NCI-H526 treated with DMSO at 0.1 percent for 48 hours (cell line): ENCODE data around the gene CAMSAP1.
A peak's percentile ranks its signal among the peaks of the same experiment; 100 is the strongest.

Source experiments
- DNase-seq: peaks from one replicate; lab custom pipeline; 2025; lab: John Stamatoyannopoulos, UW

Gene CAMSAP1

DNA sequence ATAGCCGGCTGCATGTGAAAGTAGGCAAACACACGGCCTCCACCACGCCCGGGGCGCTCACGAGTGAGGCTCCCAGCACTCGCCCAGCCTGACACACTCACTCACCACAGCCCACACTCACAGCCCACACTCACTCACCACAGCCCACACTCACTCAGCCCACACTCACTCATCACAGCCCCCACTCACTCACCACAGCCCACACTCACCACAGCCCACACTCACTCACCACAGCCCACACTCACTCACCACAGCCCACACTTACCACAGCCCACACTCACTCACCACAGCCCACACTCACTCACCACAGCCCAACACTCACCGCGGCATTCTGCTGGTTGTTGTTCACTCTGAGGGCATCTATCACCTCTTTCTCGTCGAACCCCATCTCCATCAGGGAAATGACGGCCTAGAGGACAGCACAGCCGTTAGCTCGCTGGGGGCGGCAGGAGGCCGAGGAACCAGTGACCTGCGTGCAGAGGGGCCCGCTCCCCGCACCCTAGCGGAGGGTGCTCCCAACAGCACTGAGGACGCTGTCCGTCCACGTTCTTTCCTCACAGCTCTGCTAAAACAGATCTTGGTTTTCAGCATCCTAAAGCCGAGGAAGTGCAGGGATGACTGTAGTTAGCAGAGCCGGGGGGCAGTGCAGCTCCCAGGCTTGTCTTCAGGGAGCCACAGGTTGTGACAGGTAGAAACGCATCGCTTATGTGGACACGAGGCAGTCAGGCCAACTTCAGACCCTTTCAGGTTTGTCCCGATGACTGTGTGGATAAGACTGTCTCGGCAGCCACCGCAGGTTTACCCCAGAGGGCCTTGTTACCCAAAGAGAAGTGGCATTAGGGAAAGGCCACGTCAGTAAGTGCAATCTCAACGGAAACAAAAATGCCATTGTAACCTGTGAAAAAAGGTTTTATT, 32.3 kb upstream of the CAMSAP1 start:
- no peak for DNase-seq

DNA sequence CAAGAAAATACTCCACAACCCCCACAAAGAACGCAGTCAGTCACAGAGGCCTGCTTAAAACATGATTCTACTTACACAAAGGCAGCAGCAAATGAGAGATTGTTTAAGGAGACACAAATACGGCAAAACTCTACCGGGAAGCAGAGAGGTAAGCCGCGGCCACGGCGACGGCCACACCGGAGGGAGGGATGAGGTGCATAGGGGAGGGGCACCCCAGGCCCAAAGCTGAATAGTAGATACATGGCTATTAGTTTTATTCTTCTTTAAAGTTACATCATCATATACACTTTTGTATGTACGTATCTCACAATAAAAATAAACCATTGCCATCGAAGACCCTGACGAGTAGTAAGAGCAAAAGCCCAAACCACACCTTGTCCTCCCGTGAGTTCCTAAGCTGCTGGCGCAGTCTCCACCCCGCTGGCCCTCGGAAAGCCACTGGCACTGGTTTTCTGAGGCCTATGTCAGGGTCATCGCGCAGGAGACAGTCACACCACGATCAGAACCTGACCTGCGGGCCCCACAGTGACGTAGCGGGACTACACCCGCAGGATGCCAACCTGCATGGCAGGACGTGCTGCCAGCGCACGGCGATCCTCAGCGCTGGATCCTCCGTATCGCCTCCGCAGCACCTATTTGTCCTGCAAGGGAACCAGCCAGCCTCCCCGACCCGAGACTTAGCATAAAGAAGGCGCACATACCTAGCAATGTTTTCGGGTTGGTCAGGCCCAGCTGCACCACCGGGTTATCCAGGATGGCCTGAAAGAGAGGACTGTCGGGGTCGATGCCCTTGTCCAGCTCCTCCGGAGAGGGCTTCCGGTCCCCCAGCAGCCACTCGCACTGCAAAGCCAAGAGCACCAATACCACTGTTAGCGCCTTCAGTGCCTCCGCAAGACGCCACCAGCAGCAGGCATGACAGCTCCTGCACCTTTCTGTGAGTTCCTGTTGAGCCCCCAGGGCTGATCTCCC, 30.5 kb upstream of the CAMSAP1 start:
- DNase-seq, result no peak

DNA sequence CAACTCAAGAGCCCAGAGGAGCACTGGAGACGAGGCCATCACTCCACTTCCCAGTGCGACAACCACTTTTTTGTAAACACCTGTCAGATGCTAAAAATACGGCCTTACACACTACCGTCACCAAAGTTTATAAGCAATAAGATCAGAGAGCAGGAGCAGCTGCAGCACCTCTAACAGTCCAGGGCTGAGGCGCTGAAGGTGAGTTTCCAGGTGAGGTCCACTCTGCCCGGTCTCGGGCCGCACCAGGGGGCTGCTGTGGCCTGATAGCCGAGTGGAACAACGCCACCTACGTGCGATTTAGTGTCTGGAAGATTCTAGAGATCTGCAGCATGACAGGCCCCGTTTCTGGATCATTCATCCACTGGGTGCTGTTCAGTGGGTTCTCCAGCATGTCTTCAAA, 25.8 kb upstream of the CAMSAP1 start:
- no peak for DNase-seq

DNA sequence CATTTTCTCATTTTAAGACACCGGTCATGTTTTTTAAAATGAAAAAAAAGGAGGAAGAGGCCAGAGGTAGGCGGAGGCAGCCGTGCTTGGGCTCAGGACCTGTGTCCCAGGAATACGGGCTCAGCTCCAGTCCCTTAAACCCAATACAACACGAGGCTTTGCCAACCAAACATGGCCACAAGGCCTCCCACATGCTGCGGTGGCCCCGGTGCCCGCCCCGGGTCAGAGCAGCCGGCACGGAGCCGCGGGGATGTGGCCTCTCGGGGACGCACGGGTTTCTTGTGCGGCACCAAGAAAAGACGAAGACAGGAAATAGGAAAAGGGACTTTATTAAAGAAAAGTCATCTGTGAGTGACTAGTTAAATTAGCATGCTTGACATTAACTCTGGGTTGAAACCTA, 25.3 kb upstream of the CAMSAP1 start:
- DNase-seq, result no peak

DNA sequence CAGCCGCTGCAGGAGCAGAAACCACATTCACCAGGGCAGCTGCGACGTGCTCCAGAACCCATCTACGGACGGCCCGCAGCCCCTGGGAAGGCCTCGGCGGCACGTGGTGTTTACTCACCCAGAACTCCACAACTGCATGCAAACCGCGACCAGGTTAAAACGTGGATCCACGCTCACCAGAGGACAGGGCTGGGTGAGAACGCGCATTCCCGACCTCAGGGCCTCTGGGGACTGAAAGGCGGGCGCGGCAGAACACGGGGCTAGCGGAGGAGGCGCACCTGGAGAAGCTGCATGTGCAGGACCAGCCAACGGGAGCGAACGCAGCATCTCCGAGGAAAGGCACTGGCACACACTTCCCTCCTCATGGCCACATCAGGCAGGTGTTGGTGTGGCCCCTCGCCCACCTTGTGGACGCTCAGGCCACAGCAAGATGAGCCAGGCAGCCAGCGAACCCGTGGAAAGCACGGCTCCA, 24.0 kb upstream of the CAMSAP1 start:
- peak; percentile 18 for DNase-seq

DNA sequence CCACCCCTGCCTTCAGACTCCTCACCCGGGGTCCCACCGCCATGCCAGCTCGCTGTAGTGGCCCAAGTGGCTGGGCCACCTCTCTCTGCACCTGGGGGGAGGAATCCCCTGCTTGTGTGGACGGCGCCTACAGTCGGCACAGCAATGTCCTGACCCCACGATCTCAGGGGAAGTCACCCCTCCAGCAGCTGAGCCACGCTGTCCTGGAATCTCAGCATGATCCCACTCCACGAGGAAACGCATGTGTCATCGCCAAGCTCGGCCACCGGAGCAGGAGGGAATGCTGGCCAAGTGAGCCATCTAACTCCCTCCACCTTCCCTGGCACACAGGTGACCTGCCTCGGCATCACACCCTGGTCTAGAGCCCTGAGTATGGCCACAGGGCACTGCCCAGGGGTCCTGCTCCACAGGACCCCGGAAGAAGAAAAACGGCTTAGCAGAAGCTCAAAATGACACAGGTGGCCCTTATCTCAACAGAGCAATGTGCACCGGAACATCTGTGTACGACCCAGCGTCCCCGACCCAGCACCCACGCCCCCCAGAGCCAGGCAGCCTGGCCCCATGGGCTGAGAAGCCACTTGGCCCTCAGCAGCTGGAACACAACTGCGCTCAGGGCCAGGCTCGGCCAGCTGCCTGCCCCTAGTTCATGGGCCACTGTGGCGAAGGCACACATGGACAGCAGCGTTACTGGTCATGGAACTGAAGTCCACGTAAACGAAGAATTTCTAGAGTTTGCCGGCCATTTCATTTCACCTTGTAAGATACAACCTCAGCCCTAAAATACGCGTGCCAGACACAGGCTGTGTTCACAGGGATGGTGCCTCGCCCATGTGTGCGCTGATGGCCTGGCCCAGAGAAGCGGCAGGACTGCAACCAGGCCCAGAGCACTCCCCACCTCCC, 23.4 kb upstream of the CAMSAP1 start:
- DNase-seq, result no peak

DNA sequence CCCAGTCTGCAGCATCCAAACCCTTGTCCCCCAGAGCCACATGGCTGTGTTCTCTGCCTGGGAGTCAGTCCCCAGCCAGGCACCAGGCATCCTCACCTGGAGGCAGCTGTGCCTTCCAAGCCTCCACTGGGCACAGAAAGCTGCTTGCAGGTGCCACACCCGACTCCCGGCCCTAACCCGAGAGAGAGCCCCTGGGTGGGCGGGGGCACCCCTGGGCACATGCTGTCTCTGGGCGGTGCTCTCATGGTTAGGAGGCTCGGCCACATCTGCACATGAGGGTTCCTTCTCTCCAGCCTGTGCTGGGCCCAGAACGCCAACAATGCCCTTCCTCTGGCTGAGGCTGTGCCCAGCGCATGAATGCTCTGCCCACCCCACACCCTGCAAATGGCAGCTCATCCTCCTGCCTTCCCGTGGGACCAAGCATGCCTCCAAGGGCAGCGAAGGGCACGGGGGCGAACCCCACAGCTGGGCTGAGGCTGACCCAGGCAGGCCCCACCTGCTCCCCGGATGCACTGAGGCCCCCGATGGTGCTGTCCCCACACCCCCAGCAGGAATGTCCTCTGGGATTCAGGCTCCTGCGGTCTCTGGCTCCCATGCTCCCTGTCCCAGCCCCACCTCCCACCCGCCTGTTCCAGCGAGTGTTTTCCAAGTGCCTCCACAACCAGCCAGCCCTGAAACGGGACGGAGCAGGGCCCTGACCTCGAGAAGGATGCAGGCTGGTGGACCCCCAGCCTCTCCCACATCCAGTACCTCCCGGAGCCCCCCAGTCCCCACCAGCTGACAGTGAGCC, 22.5 kb upstream of the CAMSAP1 start:
- no peak for DNase-seq

DNA sequence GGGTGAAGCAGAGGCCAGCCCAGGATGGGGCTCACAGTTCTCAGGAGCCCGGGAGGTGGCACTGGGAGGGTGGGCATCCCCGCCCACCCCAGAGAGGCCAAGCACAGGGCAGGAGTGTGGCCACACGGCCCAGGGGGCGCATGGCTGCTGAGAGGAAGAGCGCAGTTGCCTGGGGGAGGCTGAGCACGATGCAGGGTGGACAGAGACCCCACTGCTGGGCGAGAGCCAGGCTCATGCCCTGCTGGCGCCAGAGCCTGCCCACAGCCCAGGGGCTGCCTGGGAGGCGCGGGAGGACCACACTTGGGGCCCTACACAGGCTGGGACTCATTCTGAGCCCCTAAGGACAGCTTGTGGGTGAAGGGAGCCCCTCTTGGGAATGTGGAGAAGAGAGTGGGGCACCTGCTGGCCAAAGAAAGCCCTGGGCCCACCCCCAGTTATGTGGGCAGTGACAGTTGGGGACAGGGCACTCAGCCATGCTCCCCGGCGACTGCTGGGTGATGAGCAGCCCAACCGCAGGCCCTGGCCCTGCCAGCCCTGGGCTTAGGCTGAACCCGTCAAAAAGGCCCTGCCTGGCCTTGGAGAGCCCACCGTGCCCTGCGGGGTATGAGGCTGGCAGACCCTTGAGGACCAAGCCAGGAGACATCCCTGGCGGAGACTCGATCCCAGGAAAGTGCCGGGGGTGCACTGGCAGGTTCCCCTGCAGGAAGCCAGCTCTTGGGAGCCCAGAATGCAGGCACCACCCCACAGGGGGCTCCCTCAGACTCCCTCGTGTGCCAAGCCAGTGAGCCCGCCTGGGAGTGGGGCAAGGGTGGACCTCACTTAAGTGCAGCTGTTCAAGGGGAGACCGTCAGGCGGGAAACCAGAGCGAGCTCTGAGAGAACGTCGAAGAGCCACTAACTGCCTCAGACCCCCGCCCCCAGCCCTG, 21.6 kb upstream of the CAMSAP1 start:
- no peak for DNase-seq

DNA sequence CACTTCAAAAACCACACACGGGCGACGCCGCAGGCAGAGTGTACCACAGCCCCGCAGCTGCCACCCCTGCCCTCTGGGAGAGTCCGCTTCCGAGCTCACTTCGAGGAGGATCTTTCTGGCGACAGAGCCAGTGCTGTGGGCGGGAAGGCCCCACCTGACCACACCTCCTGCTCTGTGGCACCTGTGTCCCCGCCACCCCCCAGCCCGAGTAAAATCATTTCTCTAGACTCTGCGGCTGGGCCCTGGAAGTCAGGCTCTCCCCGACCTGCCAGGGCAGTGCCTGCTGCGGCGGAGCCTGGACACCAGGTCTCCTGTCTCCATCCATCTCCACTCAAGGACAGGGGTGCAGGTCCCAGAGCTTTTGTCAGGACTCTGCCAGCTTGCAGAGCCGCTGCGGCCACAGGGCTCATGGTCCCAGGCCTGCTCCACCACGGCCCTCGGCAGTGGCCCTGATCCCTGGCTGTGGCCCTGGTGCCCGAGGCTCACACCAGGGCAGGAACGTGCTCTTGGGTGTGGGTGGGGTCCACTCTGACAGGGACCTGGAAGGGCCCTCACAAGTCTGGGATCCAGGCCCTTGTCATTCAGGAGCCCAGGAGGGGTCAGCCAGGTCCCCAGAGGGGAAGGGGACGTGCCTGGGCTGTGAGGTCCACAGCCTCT, 20.9 kb upstream of the CAMSAP1 start:
- DNase-seq, result no peak

DNA sequence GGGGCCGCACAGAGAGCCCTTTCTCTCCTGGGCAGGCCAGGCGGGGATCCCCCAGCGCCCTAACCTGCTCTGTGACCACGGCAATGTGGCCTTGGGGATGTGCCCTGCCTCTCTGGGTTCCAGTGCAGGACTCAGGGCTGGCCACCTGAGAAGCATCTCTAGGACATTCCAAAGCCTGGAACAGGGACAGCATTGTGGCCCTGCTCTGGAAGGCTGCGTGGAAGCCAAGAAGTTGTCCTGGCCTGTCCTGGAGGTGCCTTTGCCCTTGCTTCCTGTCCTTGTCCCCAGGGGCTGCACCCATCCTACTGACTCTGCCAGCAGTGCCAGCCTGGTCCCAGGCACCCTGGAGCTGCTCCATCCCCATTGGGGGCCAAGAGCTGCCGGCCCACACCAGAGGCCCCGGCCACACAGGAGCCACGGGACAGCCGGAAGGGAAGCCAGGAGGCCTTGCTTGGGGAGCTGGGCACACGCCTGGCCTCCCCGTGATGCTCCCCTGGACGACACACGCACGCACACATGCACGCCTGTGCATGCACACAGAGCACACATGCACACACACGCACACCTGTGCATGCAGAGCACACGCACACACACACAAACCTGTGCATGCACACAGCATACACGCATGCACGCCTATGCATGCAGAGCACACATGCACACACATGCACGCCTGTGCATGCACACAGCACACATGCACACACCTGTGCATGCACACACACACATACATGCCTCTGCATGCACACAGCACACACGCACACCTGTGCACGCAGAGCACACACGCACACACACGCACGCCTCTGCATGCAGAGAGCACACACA, 20.1 kb upstream of the CAMSAP1 start:
- DNase-seq, result no peak

DNA sequence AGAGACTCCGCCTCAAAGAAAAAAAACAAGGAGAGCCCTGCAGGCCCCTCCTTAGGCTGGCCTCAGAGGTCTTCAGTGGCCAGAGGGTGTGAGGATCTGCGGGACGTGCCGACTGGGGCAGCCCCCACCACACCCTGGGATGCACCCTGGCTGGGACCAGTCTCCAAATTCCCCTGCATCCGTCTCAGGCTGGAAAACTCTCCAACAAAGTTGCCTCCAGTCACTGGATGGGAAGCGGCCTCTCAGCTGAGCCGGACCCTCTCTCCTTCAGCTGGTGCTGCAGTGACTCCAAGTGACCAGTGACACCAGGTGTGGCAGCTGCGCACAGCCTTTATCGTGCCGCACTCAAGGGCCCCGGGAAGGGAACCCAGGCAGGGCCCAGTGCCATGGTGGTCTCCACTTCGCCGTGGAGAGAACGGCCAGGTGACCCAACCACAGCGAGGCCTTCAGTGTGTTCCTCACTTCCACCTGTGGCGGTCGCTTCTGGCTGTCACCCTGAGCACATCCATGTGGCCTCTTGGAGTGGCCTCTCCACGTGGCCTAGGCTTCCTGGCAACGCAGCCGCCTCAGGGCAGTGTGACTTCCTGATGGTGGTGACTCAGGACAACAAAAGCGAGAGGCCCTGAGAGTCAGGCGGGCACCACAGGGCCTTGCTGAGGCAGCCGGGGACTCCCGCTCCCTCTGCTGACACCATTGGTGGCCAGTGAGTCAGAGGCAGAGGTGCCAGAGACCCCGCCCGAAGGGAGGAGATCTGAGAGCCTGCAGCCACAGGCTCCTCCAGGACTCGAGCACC, 19.3 kb upstream of the CAMSAP1 start:
- DNase-seq, result no peak

DNA sequence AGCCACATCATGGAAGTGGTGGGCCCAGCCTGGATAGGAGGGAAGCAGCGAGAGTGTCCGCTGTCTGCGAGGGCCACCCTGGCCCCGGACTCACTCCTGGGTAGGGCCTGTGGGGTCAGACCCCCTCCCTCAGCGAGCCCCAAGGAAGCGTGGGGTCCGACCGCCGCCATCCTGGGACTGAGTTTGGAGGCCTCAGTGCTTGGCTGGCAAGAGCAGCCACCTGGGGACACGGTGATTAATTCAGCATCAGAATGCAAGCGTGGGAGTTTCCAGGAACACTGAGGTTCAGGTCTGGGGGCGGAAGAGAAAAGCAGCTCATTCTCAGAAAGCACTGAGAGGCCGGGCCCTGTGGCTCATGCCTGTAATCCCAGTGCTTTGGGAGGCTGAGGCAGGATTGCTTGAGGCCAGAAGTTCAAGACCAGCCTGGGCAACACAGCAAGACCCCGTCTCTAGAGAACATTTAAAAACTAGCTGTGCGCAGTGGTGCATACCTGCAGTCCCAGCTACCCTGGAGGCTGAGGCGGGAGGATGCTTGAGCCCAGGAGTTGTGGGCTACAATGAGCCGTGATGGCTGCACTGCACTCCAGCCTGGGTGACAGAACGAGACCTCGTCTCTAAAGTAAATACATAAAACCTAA, 18.3 kb upstream of the CAMSAP1 start:
- no peak for DNase-seq

DNA sequence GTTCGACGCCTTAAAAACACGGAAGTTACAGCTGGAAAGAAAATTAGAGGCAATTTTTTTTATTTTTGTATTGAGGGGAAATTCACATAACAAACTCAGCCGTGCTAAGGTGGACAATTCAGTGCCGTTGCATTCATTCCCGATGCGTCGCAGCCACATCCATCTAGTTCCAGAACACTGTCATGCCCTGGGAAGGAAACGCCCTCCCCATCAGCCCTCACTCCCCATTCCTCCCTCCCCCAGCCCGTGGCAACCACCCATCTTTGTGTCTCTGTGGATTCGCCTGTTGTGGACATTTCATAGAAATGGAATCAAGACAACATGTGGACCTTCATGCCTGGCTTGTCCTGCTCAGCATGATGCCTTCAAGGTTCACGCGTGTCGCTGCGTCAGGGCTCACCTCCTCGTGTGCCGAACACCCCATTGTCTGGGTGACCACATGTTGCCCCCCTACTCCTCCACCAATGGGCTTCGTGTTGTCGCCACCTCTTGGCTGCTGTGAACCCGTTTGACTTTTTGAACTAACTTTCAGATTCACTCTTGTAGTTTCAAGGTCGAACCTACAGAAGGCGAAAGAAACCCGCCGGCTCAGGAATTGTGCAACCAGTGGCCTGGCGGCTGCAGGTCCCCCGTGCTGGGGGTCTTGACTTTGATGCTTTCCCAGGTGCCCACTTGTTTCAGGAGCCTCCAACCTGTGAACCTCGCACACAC, 17.4 kb upstream of the CAMSAP1 start:
- no peak for DNase-seq

DNA sequence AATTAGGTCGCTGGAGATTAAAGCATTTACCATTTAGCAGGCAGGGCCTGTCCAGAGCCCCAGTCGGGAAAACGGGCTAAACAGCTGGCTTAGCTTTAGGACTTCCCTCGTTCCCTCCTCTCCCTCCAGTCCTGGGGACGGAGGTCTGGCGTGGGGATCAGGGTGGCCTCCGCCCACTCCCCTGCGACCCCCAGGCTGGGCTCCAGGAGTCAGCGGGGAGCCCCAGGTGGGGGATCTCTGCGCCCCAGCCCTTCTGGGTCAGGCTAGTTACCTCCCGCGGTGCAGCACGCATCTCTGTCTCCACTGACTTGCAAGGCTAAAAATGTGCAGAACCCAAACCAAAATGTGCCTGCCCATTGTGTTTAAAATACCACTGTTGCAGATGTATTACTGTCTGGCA, 16.2 kb upstream of the CAMSAP1 start:
- no peak for DNase-seq

DNA sequence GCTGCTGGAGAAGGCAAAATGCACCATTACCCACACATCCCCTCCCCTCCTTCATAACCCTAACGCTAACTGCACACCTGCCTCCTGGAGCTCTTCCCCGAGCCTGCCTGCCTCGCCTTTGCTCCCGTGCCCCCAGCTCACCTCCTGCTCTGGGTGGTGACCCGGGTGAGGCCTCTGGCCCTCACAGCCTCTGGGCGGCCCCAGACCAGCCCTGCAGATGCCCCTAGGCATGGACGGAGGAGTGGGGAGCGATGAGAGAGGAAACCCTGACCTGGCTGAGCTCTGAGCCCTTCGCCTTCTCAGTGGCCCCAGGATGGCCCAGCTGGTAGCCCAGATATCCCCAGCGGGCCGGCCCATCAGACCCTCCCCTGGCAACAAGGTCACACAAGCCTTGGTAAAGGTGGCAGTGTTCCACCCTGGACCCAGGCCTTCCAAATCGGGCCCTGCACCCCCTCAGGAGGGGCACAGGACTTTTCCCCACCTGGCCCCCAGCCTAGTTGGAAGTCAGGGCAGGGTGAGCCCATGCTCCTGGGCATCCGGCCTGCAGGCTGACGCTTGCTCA, 14.5 kb upstream of the CAMSAP1 start:
- no peak for DNase-seq

DNA sequence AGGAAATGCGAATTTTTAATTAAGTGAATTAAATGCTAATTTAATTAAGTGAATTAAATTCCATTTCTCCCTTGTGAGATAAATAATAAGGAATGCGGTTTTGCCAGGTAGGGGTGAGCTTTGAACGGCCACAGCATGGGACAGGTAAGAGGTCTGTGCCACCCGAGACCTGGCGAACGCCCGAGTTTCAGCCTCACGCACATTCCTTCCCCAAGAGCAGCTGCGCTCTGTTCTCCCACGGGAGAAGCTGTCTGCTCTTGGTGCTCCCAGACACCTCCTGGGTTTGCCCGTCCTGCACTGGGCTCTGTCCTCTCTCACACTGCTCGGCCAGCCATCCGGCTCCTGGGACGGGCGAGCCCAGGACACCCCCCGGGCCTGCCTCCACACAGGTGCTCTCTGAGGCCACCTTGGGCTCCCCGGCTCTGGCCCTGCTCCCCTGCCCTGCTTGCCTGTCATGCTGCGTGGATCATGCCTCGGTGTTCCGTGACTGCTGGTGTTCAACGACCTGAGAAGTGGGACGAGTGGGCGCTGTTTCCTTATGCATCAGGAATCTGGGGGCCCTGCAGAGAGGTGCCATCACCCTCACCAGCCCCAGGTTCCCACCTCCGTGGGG, 13.7 kb upstream of the CAMSAP1 start:
- no peak for DNase-seq
